Neural crest cell (in vitro differentiated cells): ENCODE data around the gene HNRNPL. TPM values are rescaled to one million over a fixed set of nuclear protein-coding genes. Genes with fewer than 3 reads are reported as not detected.

Experiments used
- DNase-seq: peaks from one replicate; pipeline ENCODE4 v3.0.0; 2021; ENCODE audit warnings: low read depth, mixed read lengths, low spot score
- H3K27ac Mint-ChIP-seq: one replicate; pipeline ENCODE4 v1.8.0; 2021; ENCODE audit warnings: mild to moderate bottlenecking, mixed read lengths; ENCODE audit not compliant: unreplicated experiment
- H3K27me3 Mint-ChIP-seq: 2 replicates; pipeline ENCODE4 v1.8.0; 2021; ENCODE audit warnings: low read depth, mild to moderate bottlenecking, mixed read lengths
- H3K36me3 Mint-ChIP-seq: 2 replicates; pipeline ENCODE4 v1.8.0; 2021; ENCODE audit warnings: low read depth, mild to moderate bottlenecking, mixed read lengths
- H3K4me1 Mint-ChIP-seq: 2 replicates; pipeline ENCODE4 v1.8.0; 2021; ENCODE audit warnings: mixed read lengths
- H3K4me3 Mint-ChIP-seq: one replicate; pipeline ENCODE4 v1.8.0; 2021; ENCODE audit warnings: mild to moderate bottlenecking, mixed read lengths
- H3K9me3 Mint-ChIP-seq: 2 replicates; pipeline ENCODE4 v1.8.0; 2021; ENCODE audit warnings: mixed read lengths
- CTCF ChIP-seq: fragments of 200-600 bp; sonication (generic); conservative IDR thresholded peaks from 2 replicates; pipeline ENCODE4 v1.5.0; 2021; ENCODE audit warnings: antibody characterized with exemption, mild to moderate bottlenecking
- total RNA-seq: library from RNA; stranded (reverse); gene quantifications from 2 replicates; pipeline ENCODE4 v1.2.1, GENCODE V29; 2021

The HNRNPL gene
- total RNA-seq, 1 donor from 2014 or later = 728 TPM

- Mint-ChIP-seq H3K9me3 (no peaks in the 10 kb centered on the region), H3K36me3 (peaks cover 48% of the 10 kb centered on the region), H3K27ac (no peak overlapping the region), H3K4me3 (peak overlapping the region; percentile 74), H3K4me1 (peaks cover 36% of the 10 kb centered on the region), H3K27me3 (peaks cover 4% of the 10 kb centered on the region)
- TF ChIP-seq CTCF = no peak
- DNase-seq = no peak
Measured at GRCh38 chr19:38843175-38843758, 6.5 kb downstream of the HNRNPL start.

GRCh38 chr19:38842439-38843174 lies 7.2 kb downstream of the HNRNPL start:
- H3K9me3 Mint-ChIP-seq = no peaks in the 10 kb centered on the region
- peaks cover 45% of the 10 kb centered on the region for H3K36me3 Mint-ChIP-seq
- no peak for DNase-seq
- H3K4me3 Mint-ChIP-seq = peak overlapping the region; percentile 74
- H3K4me1 Mint-ChIP-seq = peaks cover 29% of the 10 kb centered on the region
- TF ChIP-seq CTCF = no peak
- H3K27me3 Mint-ChIP-seq = peaks cover 4% of the 10 kb centered on the region
- no peak overlapping the region for H3K27ac Mint-ChIP-seq

- Mint-ChIP-seq H3K27ac (no peak overlapping the region), H3K36me3 (peaks cover 49% of the 10 kb centered on the region), H3K4me3 (peak overlapping the region; percentile 73), H3K9me3 (no peaks in the 10 kb centered on the region), H3K27me3 (peaks cover 4% of the 10 kb centered on the region), H3K4me1 (peaks cover 23% of the 10 kb centered on the region)
- DNase-seq = no peak
- TF ChIP-seq CTCF = no peak
Measured at GRCh38 chr19:38841787-38842438, 7.9 kb downstream of the HNRNPL start.

GRCh38 chr19:38841180-38841766 lies 8.5 kb downstream of the HNRNPL start:
- no peak for TF ChIP-seq CTCF
- peaks cover 21% of the 10 kb centered on the region for H3K4me1 Mint-ChIP-seq
- DNase-seq = no peak
- H3K36me3 Mint-ChIP-seq = peaks cover 50% of the 10 kb centered on the region
- peaks cover 4% of the 10 kb centered on the region for H3K27me3 Mint-ChIP-seq
- H3K27ac Mint-ChIP-seq = no peak overlapping the region
- H3K9me3 Mint-ChIP-seq = no peaks in the 10 kb centered on the region
- H3K4me3 Mint-ChIP-seq = no peak overlapping the region

- peaks cover 48% of the 10 kb centered on the region for H3K36me3 Mint-ChIP-seq
- H3K27me3 Mint-ChIP-seq = peaks cover 4% of the 10 kb centered on the region
- H3K4me3 Mint-ChIP-seq = no peak overlapping the region
- H3K4me1 Mint-ChIP-seq = peaks cover 20% of the 10 kb centered on the region
- no peaks in the 10 kb centered on the region for H3K9me3 Mint-ChIP-seq
- no peak for DNase-seq
- TF ChIP-seq CTCF = no peak
- H3K27ac Mint-ChIP-seq = no peak overlapping the region
Measured at GRCh38 chr19:38840583-38840968, 9.2 kb downstream of the HNRNPL start.
